ENCODE measurements around the gene SENP1.

SENP1 gene

DNA sequence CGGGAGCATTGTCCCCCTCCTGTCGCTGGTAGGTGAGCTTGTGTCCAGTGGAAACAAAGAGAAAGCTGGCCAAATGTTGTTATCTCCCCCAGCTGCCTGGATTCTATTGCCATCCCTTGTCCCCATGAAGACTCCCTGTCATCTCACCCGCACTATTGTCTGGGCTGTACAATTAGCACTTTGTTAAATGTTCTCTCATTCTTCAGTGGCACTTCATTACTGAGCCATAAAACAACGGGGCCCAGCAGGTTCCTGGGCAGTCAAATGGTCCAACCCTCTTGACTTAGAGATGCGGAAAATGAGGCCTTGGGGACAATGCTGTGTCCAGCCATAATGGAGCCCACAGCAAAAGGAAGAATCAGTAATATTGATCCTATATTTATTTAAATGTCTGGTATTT, 88.4 kb downstream of the SENP1 start:
- no peak overlapping the region for H3K27ac ChIP-seq (ENCODE audit: low read depth, low read length)
- peaks cover 98% of the 10 kb centered on the region for H3K27me3 ChIP-seq (ENCODE audit: control insufficient read depth, insufficient read depth, low read length)
- no peak overlapping the region for H3K4me3 ChIP-seq (ENCODE audit: low read depth, low read length)
- H3K9ac ChIP-seq (ENCODE audit: low read depth, low read length) = no peak overlapping the region
- no peaks in the 10 kb centered on the region for H3K36me3 ChIP-seq (ENCODE audit: control insufficient read depth, insufficient read depth, low read length)
- peaks cover 9% of the 10 kb centered on the region for H3K4me1 ChIP-seq (ENCODE audit: control insufficient read depth, insufficient read depth, low read length)
- H3K9me3 ChIP-seq (ENCODE audit: control insufficient read depth, insufficient read depth, low read length) = no peaks in the 10 kb centered on the region

DNA sequence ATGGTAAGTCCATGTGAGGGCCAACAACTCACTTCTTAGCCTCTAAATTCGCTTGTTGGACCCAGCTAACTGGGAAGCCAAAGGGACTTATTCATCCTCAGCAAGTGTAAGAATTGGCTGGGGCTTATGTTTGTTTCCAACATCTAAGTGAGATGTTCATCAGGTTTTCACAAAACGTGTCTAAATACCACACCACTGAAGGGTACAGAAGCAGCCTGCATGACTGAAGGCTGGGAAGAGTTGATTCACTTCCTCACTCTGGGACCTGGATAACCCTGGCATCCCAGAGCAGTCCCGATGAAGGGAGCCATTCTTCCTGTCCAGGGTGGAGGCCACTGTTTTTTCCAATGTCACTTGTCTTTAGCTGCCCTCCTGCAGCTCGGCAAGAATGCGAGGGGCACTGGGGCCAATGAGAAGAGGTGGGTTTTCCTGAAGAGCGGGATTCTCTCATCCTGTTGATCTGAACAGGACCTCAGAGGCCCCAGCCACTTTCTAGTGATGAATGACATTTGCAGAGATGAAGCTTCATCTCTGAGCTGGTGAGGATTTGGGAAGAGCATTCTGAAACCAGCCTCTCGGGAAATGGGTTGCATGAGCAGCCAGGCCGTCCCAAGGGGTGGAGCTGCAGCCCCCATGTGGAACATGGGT, 89.4 kb downstream of the SENP1 start:
- Histone ChIP-seq H3K9me3 (ENCODE audit: control insufficient read depth, insufficient read depth, low read length) (no peaks in the 10 kb centered on the region), H3K4me1 (ENCODE audit: control insufficient read depth, insufficient read depth, low read length) (0 out of 2 replicates have a peak, but pooled peaks cover 4% of the 10 kb centered on the region), H3K27ac (ENCODE audit: low read depth, low read length) (no peak overlapping the region), H3K4me3 (ENCODE audit: low read depth, low read length) (no peak overlapping the region), H3K27me3 (ENCODE audit: control insufficient read depth, insufficient read depth, low read length) (peaks cover 100% of the 10 kb centered on the region), H3K36me3 (ENCODE audit: control insufficient read depth, insufficient read depth, low read length) (no peaks in the 10 kb centered on the region), H3K9ac (ENCODE audit: low read depth, low read length) (no peak overlapping the region)

DNA sequence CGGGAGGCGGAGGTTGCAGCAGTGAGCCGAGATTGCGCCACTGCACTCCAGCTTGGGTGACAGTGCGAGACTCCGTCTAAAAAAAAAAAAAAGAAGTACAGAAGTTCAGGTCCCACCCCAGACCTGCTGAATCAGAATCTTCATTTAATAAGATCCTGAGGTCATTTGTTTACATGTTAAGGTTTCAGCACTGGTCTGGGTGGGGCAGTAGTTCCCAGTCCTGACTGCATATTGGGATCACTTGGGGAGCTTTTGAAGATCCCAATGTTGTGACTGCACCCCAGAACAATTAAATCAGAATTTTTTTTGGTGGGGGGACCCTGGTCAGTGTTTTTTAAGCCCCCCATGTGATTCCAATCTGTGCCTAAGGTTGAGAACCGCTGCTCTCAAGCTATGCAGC, 89.9 kb downstream of the SENP1 start:
- Histone ChIP-seq H3K36me3 (ENCODE audit: control insufficient read depth, insufficient read depth, low read length) (no peaks in the 10 kb centered on the region), H3K27ac (ENCODE audit: low read depth, low read length) (no peak overlapping the region), H3K4me1 (ENCODE audit: control insufficient read depth, insufficient read depth, low read length) (no peaks in the 10 kb centered on the region), H3K9ac (ENCODE audit: low read depth, low read length) (no peak overlapping the region), H3K4me3 (ENCODE audit: low read depth, low read length) (no peak overlapping the region), H3K27me3 (ENCODE audit: control insufficient read depth, insufficient read depth, low read length) (peaks cover 100% of the 10 kb centered on the region), H3K9me3 (ENCODE audit: control insufficient read depth, insufficient read depth, low read length) (no peaks in the 10 kb centered on the region)

DNA sequence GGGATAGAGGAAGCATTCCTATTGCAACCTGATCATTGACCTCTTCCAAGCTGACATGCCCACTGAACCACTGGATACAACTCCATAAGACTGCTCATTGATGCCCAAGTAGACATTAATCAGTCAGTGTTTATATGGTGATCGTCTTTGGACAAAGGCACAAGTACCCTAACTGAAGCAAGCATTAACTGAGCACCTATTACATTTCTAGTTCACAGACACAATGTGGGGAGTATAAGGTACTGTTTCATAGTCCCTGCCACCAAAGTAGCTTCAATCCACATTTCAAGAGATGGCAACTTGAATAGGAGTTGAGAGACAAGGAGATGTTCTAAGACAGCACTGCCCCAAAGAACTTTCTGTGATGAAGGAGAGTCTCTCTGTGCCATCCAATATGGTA, 90.8 kb downstream of the SENP1 start:
- Histone ChIP-seq H3K36me3 (ENCODE audit: control insufficient read depth, insufficient read depth, low read length) (no peaks in the 10 kb centered on the region), H3K27ac (ENCODE audit: low read depth, low read length) (no peak overlapping the region), H3K9ac (ENCODE audit: low read depth, low read length) (no peak overlapping the region), H3K4me3 (ENCODE audit: low read depth, low read length) (no peak overlapping the region), H3K4me1 (ENCODE audit: control insufficient read depth, insufficient read depth, low read length) (no peaks in the 10 kb centered on the region), H3K27me3 (ENCODE audit: control insufficient read depth, insufficient read depth, low read length) (peaks cover 100% of the 10 kb centered on the region), H3K9me3 (ENCODE audit: control insufficient read depth, insufficient read depth, low read length) (no peaks in the 10 kb centered on the region)

DNA sequence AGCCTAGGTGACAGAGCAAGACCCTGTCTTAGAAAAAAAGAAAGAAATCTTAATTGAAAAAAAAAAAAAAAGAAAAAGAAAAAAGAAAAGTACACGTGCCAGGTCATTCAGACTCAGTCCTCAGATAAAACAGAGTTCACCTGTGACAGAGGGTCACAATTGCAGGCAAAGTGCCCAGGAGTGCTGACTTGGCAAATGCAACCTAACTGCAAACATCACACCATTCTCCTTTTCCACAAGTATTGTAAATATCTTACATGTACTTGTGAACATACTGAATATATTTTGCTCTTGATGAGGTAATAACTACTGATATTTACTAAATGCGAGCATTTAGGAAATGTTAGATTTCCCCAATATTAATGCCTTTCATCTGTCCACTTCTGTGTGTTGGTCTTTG, 92.6 kb downstream of the SENP1 start:
- Histone ChIP-seq H3K9ac (ENCODE audit: low read depth, low read length) (no peak overlapping the region), H3K4me3 (ENCODE audit: low read depth, low read length) (no peak overlapping the region), H3K27ac (ENCODE audit: low read depth, low read length) (no peak overlapping the region), H3K9me3 (ENCODE audit: control insufficient read depth, insufficient read depth, low read length) (no peaks in the 10 kb centered on the region), H3K4me1 (ENCODE audit: control insufficient read depth, insufficient read depth, low read length) (no peaks in the 10 kb centered on the region), H3K36me3 (ENCODE audit: control insufficient read depth, insufficient read depth, low read length) (no peaks in the 10 kb centered on the region), H3K27me3 (ENCODE audit: control insufficient read depth, insufficient read depth, low read length) (peaks cover 100% of the 10 kb centered on the region)

DNA sequence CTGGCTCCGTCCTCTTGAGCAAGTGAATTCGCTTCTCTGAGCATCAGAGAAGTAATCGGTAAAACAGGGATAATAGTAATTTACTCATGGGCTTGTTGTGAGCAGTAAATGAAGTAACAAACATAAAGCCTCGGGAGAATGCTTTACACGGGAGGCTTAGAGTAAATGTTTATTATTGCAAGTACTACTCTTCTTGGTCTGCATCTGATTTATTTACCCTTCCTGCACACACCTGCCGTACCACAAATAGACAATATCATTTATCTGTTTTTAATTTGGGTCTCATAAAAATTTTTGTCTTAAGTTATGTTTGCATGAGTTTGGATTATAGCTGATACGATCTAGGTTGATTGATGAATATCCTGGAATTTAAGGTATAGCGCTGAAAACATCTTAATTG, 93.8 kb downstream of the SENP1 start:
- no peaks in the 10 kb centered on the region for H3K9me3 ChIP-seq (ENCODE audit: control insufficient read depth, insufficient read depth, low read length)
- H3K9ac ChIP-seq (ENCODE audit: low read depth, low read length) = no peak overlapping the region
- peaks cover 100% of the 10 kb centered on the region for H3K27me3 ChIP-seq (ENCODE audit: control insufficient read depth, insufficient read depth, low read length)
- H3K36me3 ChIP-seq (ENCODE audit: control insufficient read depth, insufficient read depth, low read length) = no peaks in the 10 kb centered on the region
- no peak overlapping the region for H3K4me3 ChIP-seq (ENCODE audit: low read depth, low read length)
- H3K4me1 ChIP-seq (ENCODE audit: control insufficient read depth, insufficient read depth, low read length) = no peaks in the 10 kb centered on the region
- H3K27ac ChIP-seq (ENCODE audit: low read depth, low read length) = no peak overlapping the region

DNA sequence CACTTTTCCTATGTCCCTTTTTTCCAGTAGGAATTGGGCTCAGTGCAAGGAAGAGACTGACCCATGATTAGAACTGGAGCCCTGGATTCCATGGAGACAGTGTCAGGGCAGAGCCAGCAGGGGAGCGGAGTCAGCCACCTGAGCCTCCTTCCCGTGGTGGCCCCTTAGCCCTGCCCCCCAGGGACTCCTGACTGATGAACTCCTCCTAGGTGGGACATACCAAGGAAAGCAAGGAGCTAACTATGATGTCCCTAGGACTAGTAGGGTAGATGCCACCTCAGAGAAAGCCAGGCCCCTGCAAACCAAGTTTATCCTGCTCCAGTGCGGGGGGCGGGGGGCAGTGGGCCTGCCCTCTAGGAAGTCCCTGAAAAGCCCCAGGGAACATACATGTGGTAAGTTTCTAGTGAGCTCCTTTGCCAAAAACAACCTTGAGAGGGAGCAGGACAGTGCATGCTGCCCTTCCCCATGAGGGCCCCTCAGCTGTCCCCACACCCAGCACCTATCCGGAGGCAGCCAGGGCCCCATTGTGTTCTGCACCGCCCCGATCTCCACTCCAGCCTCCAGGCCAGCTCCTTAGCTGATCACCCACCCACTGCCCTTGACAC, 95.4 kb downstream of the SENP1 start:
- Histone ChIP-seq H3K4me3 (ENCODE audit: low read depth, low read length) (no peak overlapping the region), H3K9ac (ENCODE audit: low read depth, low read length) (no peak overlapping the region), H3K9me3 (ENCODE audit: control insufficient read depth, insufficient read depth, low read length) (no peaks in the 10 kb centered on the region), H3K4me1 (ENCODE audit: control insufficient read depth, insufficient read depth, low read length) (no peaks in the 10 kb centered on the region), H3K27ac (ENCODE audit: low read depth, low read length) (no peak overlapping the region), H3K36me3 (ENCODE audit: control insufficient read depth, insufficient read depth, low read length) (no peaks in the 10 kb centered on the region), H3K27me3 (ENCODE audit: control insufficient read depth, insufficient read depth, low read length) (peaks cover 100% of the 10 kb centered on the region)

DNA sequence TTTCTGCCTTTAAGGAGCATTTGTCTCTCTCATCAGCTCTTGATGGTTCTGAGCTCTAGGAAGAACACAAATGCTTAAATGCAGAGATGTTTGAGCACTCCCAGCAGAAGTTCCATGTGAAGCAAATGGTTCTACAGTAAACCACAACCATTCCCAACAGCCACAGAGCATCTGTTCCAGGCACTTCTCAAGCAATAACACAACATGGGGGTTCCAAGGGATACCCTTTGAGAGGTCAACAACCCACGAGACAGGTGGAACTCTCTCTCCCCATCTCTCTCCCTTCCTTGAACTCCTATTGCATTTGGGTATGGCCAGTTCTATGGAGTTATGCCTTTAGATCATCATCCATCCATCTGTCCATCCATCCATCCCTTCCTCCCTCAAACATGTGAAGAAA, 96.4 kb downstream of the SENP1 start:
- H3K9me3 ChIP-seq (ENCODE audit: control insufficient read depth, insufficient read depth, low read length) = no peaks in the 10 kb centered on the region
- no peak overlapping the region for H3K4me3 ChIP-seq (ENCODE audit: low read depth, low read length)
- no peak overlapping the region for H3K9ac ChIP-seq (ENCODE audit: low read depth, low read length)
- H3K4me1 ChIP-seq (ENCODE audit: control insufficient read depth, insufficient read depth, low read length) = no peaks in the 10 kb centered on the region
- no peaks in the 10 kb centered on the region for H3K36me3 ChIP-seq (ENCODE audit: control insufficient read depth, insufficient read depth, low read length)
- H3K27ac ChIP-seq (ENCODE audit: low read depth, low read length) = no peak overlapping the region
- H3K27me3 ChIP-seq (ENCODE audit: control insufficient read depth, insufficient read depth, low read length) = peaks cover 100% of the 10 kb centered on the region

DNA sequence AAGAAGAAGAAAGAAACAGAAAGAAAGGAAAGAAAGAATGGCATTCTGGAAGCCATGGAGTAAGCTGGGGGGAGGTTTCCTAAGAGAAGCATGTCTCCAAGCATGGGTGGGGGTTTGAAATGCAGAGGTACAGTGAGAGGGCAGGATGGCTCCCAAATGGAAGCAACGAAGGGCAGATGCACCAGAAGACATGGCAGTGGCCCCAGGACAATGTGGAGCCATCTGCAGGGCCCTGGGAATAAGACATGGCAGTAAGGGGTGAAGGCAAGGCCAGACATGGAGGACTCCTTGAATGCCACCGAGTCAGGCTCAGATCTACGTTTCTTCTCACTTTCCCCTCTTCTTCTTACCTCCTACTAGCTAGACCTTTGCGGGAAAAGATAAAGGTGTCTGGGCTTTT, 96.9 kb downstream of the SENP1 start:
- no peak overlapping the region for H3K9ac ChIP-seq (ENCODE audit: low read depth, low read length)
- no peak overlapping the region for H3K27ac ChIP-seq (ENCODE audit: low read depth, low read length)
- peaks cover 100% of the 10 kb centered on the region for H3K27me3 ChIP-seq (ENCODE audit: control insufficient read depth, insufficient read depth, low read length)

DNA sequence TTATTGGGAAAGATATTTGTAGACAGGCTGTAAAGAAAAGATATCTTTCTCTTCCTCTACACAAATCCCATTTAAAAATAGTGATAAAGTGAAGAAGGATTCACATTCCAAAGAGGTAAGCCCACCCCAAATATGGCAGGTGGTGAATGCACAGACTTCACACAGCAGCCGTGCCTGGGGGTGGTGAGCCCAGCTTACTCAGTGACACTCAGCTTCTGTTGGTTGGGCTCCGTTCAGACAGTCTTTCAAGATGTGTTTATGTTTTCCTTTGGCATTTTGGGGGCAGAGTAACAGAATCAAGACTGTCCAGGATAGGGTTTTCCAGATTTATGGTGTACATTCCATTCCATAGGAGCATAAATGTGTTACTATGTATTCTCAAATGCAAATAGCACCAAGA, 97.5 kb downstream of the SENP1 start:
- peaks cover 100% of the 10 kb centered on the region for H3K27me3 ChIP-seq (ENCODE audit: control insufficient read depth, insufficient read depth, low read length)
- H3K9ac ChIP-seq (ENCODE audit: low read depth, low read length) = no peak overlapping the region
- peaks cover 5% of the 10 kb centered on the region for H3K4me1 ChIP-seq (ENCODE audit: control insufficient read depth, insufficient read depth, low read length)
- no peaks in the 10 kb centered on the region for H3K9me3 ChIP-seq (ENCODE audit: control insufficient read depth, insufficient read depth, low read length)
- H3K4me3 ChIP-seq (ENCODE audit: low read depth, low read length) = no peak overlapping the region
- H3K27ac ChIP-seq (ENCODE audit: low read depth, low read length) = no peak overlapping the region
- no peaks in the 10 kb centered on the region for H3K36me3 ChIP-seq (ENCODE audit: control insufficient read depth, insufficient read depth, low read length)

More for the DNA sequence above, 96.9 kb downstream of the SENP1 start:
- Histone ChIP-seq H3K4me3 (ENCODE audit: low read depth, low read length) (no peak overlapping the region), H3K36me3 (ENCODE audit: control insufficient read depth, insufficient read depth, low read length) (no peaks in the 10 kb centered on the region), H3K9me3 (ENCODE audit: control insufficient read depth, insufficient read depth, low read length) (no peaks in the 10 kb centered on the region), H3K4me1 (ENCODE audit: control insufficient read depth, insufficient read depth, low read length) (no peaks in the 10 kb centered on the region)

DNA sequence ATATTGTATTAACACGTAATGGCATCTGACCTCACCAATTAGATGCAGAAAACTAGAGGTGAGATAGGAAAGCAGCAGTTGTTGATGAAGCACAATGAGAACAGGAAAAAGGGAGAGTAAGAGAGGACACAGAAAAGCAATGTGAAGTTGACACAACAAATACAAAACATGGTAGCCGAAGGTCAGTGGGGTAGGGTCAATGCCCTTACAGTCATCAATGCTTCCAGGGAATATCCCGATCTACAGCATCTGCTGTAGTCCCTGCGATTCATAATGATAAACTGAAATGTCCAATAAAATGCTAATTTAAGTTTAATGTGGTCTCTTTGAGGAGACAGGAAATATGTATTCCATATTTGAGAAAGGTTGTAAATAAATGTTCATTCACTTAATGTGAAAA, 98.7 kb downstream of the SENP1 start:
- Histone ChIP-seq H3K9me3 (ENCODE audit: control insufficient read depth, insufficient read depth, low read length) (no peaks in the 10 kb centered on the region), H3K4me1 (ENCODE audit: control insufficient read depth, insufficient read depth, low read length) (peaks cover 16% of the 10 kb centered on the region), H3K27me3 (ENCODE audit: control insufficient read depth, insufficient read depth, low read length) (peaks cover 100% of the 10 kb centered on the region), H3K27ac (ENCODE audit: low read depth, low read length) (no peak overlapping the region), H3K4me3 (ENCODE audit: low read depth, low read length) (no peak overlapping the region), H3K36me3 (ENCODE audit: control insufficient read depth, insufficient read depth, low read length) (no peaks in the 10 kb centered on the region), H3K9ac (ENCODE audit: low read depth, low read length) (no peak overlapping the region)
